H9 (cell line): ENCODE data around the gene ARHGEF10L. TPM values are rescaled to one million over a fixed set of nuclear protein-coding genes. Genes with fewer than 3 reads are reported as not detected.

ENCODE experiments used
- DNase-seq: peaks from one replicate; pipeline ENCODE4 v3.0.0-alpha.2; 2017
- H2AFZ ChIP-seq: one replicate; pipeline ENCODE4 v1.6.1; 2013; ENCODE audit warnings: mild to moderate bottlenecking, low read length, control low read depth, moderate library complexity
- H2AK5ac ChIP-seq: 2 replicates; pipeline ENCODE4 v1.6.1; 2013; ENCODE audit warnings: low read length, control low read depth, mixed read lengths; ENCODE audit not compliant: insufficient read length
- H2BK120ac ChIP-seq: one replicate; pipeline ENCODE4 v1.6.1; 2013; ENCODE audit warnings: low read depth, mild to moderate bottlenecking, low read length, control low read depth, inconsistent platforms; ENCODE audit not compliant: poor library complexity, severe bottlenecking
- H2BK12ac ChIP-seq: 2 replicates; pipeline ENCODE4 v1.6.1; 2013; ENCODE audit warnings: low read length, control low read depth, mixed read lengths, low read depth; ENCODE audit not compliant: insufficient read length
- H2BK15ac ChIP-seq: 2 replicates; pipeline ENCODE4 v1.6.1; 2013; ENCODE audit warnings: low read depth, low read length, control low read depth
- H2BK20ac ChIP-seq: one replicate; pipeline ENCODE4 v1.6.1; 2013; ENCODE audit warnings: low read depth, mild to moderate bottlenecking, low read length, control low read depth, inconsistent platforms; ENCODE audit not compliant: poor library complexity, severe bottlenecking
- H2BK5ac ChIP-seq: 2 replicates; pipeline ENCODE4 v1.6.1; 2013; ENCODE audit warnings: low read length, control low read depth, mixed read lengths; ENCODE audit not compliant: insufficient read length
- H3K14ac ChIP-seq: 2 replicates; pipeline ENCODE4 v1.6.1; 2013; ENCODE audit warnings: low read length, control low read depth; ENCODE audit not compliant: insufficient read depth
- H3K18ac ChIP-seq: 2 replicates; pipeline ENCODE4 v1.6.1; 2013; ENCODE audit warnings: low read depth, mild to moderate bottlenecking, mixed read lengths, low read length, control low read depth; ENCODE audit not compliant: insufficient read length
- H3K23ac ChIP-seq: 2 replicates; pipeline ENCODE4 v1.6.1; 2013; ENCODE audit warnings: low read length, control low read depth, mixed read lengths, low read depth; ENCODE audit not compliant: insufficient read length
- H3K23me2 ChIP-seq: 2 replicates; pipeline ENCODE4 v1.6.1; 2013; ENCODE audit warnings: low read depth, mild to moderate bottlenecking, mixed read lengths, low read length, control low read depth; ENCODE audit not compliant: insufficient read length, poor library complexity, severe bottlenecking
- H3K27ac ChIP-seq: 2 replicates; pipeline ENCODE4 v1.5.1; 2013; ENCODE audit warnings: low read length, control low read depth, mixed read lengths, low read depth; ENCODE audit not compliant: insufficient read length
- H3K27me3 ChIP-seq: 2 replicates; pipeline ENCODE4 v1.6.1; 2013; ENCODE audit warnings: low read length, control low read depth, inconsistent platforms; ENCODE audit not compliant: insufficient read depth
- H3K4ac ChIP-seq: 2 replicates; pipeline ENCODE4 v1.6.1; 2013; ENCODE audit warnings: low read depth, mild to moderate bottlenecking, control low read depth, inconsistent platforms, low read length, moderate library complexity
- H3K4me1 ChIP-seq: 2 replicates; pipeline ENCODE4 v1.6.1; 2013; ENCODE audit warnings: low read length, control low read depth, inconsistent platforms; ENCODE audit not compliant: insufficient read depth
- H3K4me2 ChIP-seq: 2 replicates; pipeline ENCODE4 v1.6.1; 2013; ENCODE audit warnings: low read length, control low read depth, mixed read lengths; ENCODE audit not compliant: insufficient read length, insufficient read depth
- H3K56ac ChIP-seq: 2 replicates; pipeline ENCODE4 v1.6.1; 2013; ENCODE audit warnings: low read depth, mild to moderate bottlenecking, mixed read lengths, low read length, control low read depth; ENCODE audit not compliant: insufficient read length
- H3K79me1 ChIP-seq: 2 replicates; pipeline ENCODE4 v1.6.1; 2013; ENCODE audit warnings: low read depth, mild to moderate bottlenecking, moderate library complexity, low read length, control low read depth, inconsistent platforms; ENCODE audit not compliant: insufficient read depth, poor library complexity, severe bottlenecking
- H3K79me2 ChIP-seq: 2 replicates; pipeline ENCODE4 v1.6.1; 2013; ENCODE audit warnings: low read length, control low read depth, inconsistent platforms; ENCODE audit not compliant: insufficient read depth
- H3K9ac ChIP-seq: 2 replicates; pipeline ENCODE4 v1.6.1; 2013; ENCODE audit warnings: low read length, control low read depth, mixed read lengths; ENCODE audit not compliant: insufficient read length; ENCODE audit errors: extremely low read depth
- H3K9me3 ChIP-seq: one replicate; pipeline ENCODE4 v1.6.1; 2013; ENCODE audit warnings: low read depth, low read length, inconsistent platforms; ENCODE audit not compliant: control insufficient read depth
- H3T11ph ChIP-seq: one replicate; pipeline ENCODE4 v1.6.1; 2013; ENCODE audit warnings: mild to moderate bottlenecking, low read length, control low read depth, inconsistent platforms
- H4K20me1 ChIP-seq: one replicate; pipeline ENCODE4 v1.6.1; 2013; ENCODE audit not compliant: control insufficient read depth, insufficient read length, insufficient read depth
- H4K5ac ChIP-seq: 2 replicates; pipeline ENCODE4 v1.6.1; 2013; ENCODE audit warnings: low read depth, mild to moderate bottlenecking, mixed read lengths, low read length, control low read depth; ENCODE audit not compliant: insufficient read length
- H4K8ac ChIP-seq: replicated peaks from 2 replicates; pipeline ENCODE4 v1.6.1; 2013; ENCODE audit warnings: low read length, control low read depth, mixed read lengths, low read depth; ENCODE audit not compliant: insufficient read length
- H4K91ac ChIP-seq: 2 replicates; pipeline ENCODE4 v1.6.1; 2013; ENCODE audit warnings: low read depth, mild to moderate bottlenecking, moderate library complexity, mixed read lengths, low read length, control low read depth; ENCODE audit not compliant: insufficient read length
- H3K27ac Mint-ChIP-seq, 3 experiments: 2 replicates in 2 of 3; 3 replicates in 1 of 3; pipeline ENCODE4 v1.8.0; 2020 to 2021; ENCODE audit warnings: mixed read lengths in 3 of 3, mild to moderate bottlenecking in 1 of 3, moderate library complexity in 1 of 3
- H3K27me3 Mint-ChIP-seq: 2 replicates; pipeline ENCODE4 v1.8.0; 2021; ENCODE audit warnings: low read depth, mild to moderate bottlenecking, moderate library complexity, mixed read lengths
- H3K36me3 Mint-ChIP-seq, 3 experiments: 2 replicates in 2 of 3; 3 replicates in 1 of 3; pipeline ENCODE4 v1.8.0; 2020 to 2021; ENCODE audit warnings: low read depth in 3 of 3, mixed read lengths in 3 of 3; ENCODE audit not compliant: insufficient read depth in 1 of 3
- H3K4me1 Mint-ChIP-seq, 2 experiments: 2 replicates each; pipeline ENCODE4 v1.8.0; 2020; ENCODE audit warnings: mixed read lengths in 2 of 2
- H3K4me3 Mint-ChIP-seq, 2 experiments: 2 replicates in 1 of 2; 3 replicates in 1 of 2; pipeline ENCODE4 v1.8.0; 2020 to 2021; ENCODE audit warnings: mild to moderate bottlenecking in 2 of 2, mixed read lengths in 2 of 2, moderate library complexity in 1 of 2
- H3K9me3 Mint-ChIP-seq, 2 experiments: 2 replicates in 1 of 2; 3 replicates in 1 of 2; pipeline ENCODE4 v1.8.0; 2020; ENCODE audit warnings: mild to moderate bottlenecking in 2 of 2, mixed read lengths in 2 of 2, moderate library complexity in 1 of 2
- CTCF ChIP-seq: fragments of 200-600 bp; sonication (generic); conservative IDR thresholded peaks from 3 replicates; pipeline ENCODE4 v1.8.0; 2021; ENCODE audit warnings: antibody characterized with exemption, mild to moderate bottlenecking
- WGBS: extraction: QIAGEN DNeasy Blood & Tissue Kit; methylation state at CpG from one replicate; pipeline ENCODE4 v1.1.7; 2013; ENCODE audit warnings: missing lambda C conversion rate, low lambda C conversion rate, mixed read lengths; ENCODE audit not compliant: insufficient read length; ENCODE audit errors: extremely low coverage; 5-methylcytosine and 5-hydroxymethylcytosine counted together
- total RNA-seq: library from RNA; stranded (reverse); gene quantifications from 2 replicates; pipeline ENCODE4 v1.2.1, GENCODE V29; 2021

ARHGEF10L gene
- total RNA-seq, 1 experiment from 2014 or later, result 20.2 TPM

- H3K4me2 ChIP-seq, result no peak overlapping the region
- no peaks in the 10 kb centered on the region for H4K20me1 ChIP-seq
- no peak overlapping the region for H3K27ac Mint-ChIP-seq
- H3K27me3 ChIP-seq, result no peaks in the 10 kb centered on the region
- no peak for TF ChIP-seq CTCF
- H3K36me3 Mint-ChIP-seq, result no peaks in the 10 kb centered on the region
- H2AFZ ChIP-seq, result no peak overlapping the region
- DNase-seq, result no peak
- H3K79me2 ChIP-seq, result no peaks in the 10 kb centered on the region
- H2BK20ac ChIP-seq, result no peak overlapping the region
- H2BK15ac ChIP-seq, result no peak overlapping the region
- H3K9me3 ChIP-seq, result no peaks in the 10 kb centered on the region
- no peak overlapping the region for H4K8ac ChIP-seq
- H3K27ac ChIP-seq, result no peak overlapping the region
- H3K79me1 ChIP-seq, result no peaks in the 10 kb centered on the region
- no peak overlapping the region for H3K18ac ChIP-seq
- H3K23me2 ChIP-seq, result no peaks in the 10 kb centered on the region
- no peak overlapping the region for H3K56ac ChIP-seq
- no CpG with 5 or more reads among the region's 5 CpGs for WGBS
- H4K5ac ChIP-seq, result no peak overlapping the region
- no peak overlapping the region for H2BK120ac ChIP-seq
- no peaks in the 10 kb centered on the region for H3K4me1 ChIP-seq
- H3T11ph ChIP-seq, result no peak overlapping the region
- no peak overlapping the region for H2AK5ac ChIP-seq
- no peak overlapping the region for H4K91ac ChIP-seq
- H3K27me3 Mint-ChIP-seq, result no peaks in the 10 kb centered on the region; the same call in none of the 2 replicates
- H2BK5ac ChIP-seq, result no peak overlapping the region
- H3K4ac ChIP-seq, result no peak overlapping the region
- no peaks in the 10 kb centered on the region; a peak in 1 of 5 replicates for H3K9me3 Mint-ChIP-seq
- H3K9ac ChIP-seq, result no peak overlapping the region
- no peak overlapping the region for H2BK12ac ChIP-seq
- peaks cover 0 to 15% of the 10 kb centered on the region in 2 experiments for H3K4me1 Mint-ChIP-seq
- no peak overlapping the region for H3K4me3 Mint-ChIP-seq
- H3K23ac ChIP-seq, result no peak overlapping the region
- H3K14ac ChIP-seq, result no peak overlapping the region
Observed at GRCh38 chr1:17731460-17731859, 192.0 kb downstream of the ARHGEF10L start.
